ENCODE data around the gene GP5.

GP5 gene

DNA sequence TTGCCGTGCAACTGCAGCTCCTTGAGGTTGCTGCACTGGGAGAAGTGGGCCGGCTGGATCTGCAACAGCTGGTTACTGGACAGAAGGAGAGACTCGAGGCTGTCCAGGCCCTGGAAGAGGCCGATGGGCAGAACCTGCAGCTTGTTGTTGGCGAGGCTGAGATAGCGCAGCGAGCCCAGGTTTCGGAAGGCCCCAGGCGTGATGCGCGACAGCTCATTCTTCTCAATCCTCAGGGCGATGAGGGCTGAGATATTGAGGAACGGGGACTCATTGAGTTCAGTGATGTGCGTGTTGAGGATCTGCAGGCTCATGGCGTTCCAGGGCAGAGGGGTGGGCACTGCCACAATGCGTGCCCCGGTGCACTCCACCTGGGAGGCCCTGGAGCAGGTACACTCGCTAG, 38.5 kb downstream of the GP5 start:
- no peak for DNase-seq (ENCODE audit: extremely low read depth, low read depth)
- no peak overlapping the region for H3K4me3 ChIP-seq (replicated peaks; ENCODE audit: low read depth, low read length)
- TF ChIP-seq, protein P1, sequence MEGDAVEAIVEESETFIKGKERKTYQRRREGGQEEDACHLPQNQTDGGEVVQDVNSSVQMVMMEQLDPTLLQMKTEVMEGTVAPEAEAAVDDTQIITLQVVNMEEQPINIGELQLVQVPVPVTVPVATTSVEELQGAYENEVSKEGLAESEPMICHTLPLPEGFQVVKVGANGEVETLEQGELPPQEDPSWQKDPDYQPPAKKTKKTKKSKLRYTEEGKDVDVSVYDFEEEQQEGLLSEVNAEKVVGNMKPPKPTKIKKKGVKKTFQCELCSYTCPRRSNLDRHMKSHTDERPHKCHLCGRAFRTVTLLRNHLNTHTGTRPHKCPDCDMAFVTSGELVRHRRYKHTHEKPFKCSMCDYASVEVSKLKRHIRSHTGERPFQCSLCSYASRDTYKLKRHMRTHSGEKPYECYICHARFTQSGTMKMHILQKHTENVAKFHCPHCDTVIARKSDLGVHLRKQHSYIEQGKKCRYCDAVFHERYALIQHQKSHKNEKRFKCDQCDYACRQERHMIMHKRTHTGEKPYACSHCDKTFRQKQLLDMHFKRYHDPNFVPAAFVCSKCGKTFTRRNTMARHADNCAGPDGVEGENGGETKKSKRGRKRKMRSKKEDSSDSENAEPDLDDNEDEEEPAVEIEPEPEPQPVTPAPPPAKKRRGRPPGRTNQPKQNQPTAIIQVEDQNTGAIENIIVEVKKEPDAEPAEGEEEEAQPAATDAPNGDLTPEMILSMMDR (IDR thresholded peaks at IDR 0.05; ENCODE audit: low read depth, low read length, missing control alignments): no peak

DNA sequence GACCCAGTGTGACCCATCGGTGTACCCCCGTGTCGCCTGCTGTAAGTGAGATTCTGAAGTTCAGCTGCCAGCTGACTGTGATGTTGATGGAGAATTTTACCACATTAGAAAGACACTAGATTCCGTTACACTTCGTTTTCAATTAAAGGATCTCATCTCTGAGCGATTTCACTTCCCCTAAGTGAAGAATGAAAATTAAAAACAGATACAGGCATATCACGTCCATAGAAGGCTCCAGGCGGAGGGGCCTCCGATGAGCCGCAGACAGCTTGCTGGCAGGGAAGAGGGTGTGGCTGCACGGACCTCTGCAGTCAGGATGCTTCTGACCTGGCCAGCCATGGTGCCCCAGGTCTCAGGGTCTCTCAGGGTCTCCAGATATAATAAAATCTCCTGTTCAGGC, 41.4 kb downstream of the GP5 start:
- DNase-seq (ENCODE audit: extremely low read depth, low read depth): no peak
- TF ChIP-seq, protein P1 (IDR thresholded peaks at IDR 0.05; ENCODE audit: low read depth, low read length, missing control alignments): no peak
- H3K4me3 ChIP-seq (replicated peaks; ENCODE audit: low read depth, low read length): no peak overlapping the region

DNA sequence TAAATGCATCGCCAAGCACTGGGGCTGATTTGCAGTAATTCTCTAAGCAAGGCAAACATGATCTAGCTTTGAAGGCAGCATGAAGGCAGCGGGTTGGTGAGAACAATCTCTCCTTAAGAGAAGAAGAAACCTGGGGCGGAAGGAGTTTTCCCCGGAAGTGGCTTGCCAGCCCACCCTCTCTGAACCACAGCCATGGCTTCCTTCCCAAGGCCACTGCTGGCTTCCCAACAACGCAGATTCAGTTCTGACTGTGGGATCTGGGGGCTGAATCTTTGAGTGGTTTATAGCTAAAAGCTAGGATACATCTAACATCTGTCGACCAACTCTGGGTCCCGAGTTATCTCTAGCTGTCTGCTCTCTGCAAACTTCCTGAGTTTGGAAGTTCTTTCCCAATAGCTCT, 43.7 kb downstream of the GP5 start:
- H3K4me3 ChIP-seq (replicated peaks; ENCODE audit: low read depth, low read length): no peak overlapping the region
- DNase-seq (ENCODE audit: extremely low read depth, low read depth): no peak
- TF ChIP-seq, protein P1 (IDR thresholded peaks at IDR 0.05; ENCODE audit: low read depth, low read length, missing control alignments): no peak

DNA sequence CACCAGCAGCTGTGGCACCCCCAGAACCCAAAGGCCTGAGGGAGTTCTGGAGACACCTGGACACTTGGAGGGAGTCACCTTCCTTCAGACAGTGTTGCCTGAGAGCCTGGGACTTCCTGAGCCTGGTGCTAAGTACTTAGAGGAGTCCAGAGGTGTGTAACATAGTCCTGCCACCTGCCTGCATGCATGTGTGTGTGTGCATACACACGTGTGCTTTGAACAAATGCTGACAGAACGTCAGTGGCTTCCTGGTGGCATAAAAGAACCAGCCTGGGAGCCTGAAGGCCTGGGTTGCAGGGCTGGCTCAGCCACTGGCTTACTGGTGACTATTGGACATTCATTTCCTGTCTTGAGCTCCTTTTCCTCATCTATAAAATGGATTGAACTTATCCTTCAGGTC, 44.8 kb downstream of the GP5 start:
- TF ChIP-seq, protein P1 (IDR thresholded peaks at IDR 0.05; ENCODE audit: low read depth, low read length, missing control alignments): no peak
- H3K4me3 ChIP-seq (replicated peaks; ENCODE audit: low read depth, low read length): no peak overlapping the region
- DNase-seq (ENCODE audit: extremely low read depth, low read depth): no peak

DNA sequence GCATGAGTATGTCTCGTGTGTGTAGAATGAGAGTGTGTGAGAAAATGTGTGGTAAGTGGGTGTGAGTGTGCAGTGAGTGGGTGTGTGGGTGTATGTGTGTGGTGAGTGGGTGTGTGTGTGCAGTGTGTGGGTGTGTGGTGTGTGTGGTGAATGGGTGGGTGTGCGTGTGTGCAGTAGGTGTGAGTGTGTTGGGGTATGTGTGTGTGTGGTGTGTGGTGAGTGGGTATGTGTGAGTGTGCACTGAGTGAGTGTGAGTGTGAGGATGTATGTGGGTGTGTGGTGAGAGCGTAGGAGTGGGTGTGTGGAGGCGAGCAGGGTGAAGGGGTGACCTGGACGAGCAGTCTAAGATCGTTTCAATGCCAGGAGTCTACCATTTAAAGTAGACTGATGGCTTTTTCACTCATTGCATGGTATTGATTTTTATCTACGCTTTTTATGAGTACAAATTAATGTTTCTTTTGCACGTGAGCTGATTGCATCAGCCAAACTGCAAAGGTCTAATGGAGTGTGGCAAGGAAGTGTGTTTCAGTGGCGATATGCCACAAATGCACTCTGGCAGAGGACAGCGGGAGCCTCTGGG, 46.3 kb downstream of the GP5 start:
- H3K4me3 ChIP-seq (replicated peaks; ENCODE audit: low read depth, low read length): no peak overlapping the region
- DNase-seq (ENCODE audit: extremely low read depth, low read depth): no peak
- TF ChIP-seq, protein P1 (IDR thresholded peaks at IDR 0.05; ENCODE audit: low read depth, low read length, missing control alignments): no peak

DNA sequence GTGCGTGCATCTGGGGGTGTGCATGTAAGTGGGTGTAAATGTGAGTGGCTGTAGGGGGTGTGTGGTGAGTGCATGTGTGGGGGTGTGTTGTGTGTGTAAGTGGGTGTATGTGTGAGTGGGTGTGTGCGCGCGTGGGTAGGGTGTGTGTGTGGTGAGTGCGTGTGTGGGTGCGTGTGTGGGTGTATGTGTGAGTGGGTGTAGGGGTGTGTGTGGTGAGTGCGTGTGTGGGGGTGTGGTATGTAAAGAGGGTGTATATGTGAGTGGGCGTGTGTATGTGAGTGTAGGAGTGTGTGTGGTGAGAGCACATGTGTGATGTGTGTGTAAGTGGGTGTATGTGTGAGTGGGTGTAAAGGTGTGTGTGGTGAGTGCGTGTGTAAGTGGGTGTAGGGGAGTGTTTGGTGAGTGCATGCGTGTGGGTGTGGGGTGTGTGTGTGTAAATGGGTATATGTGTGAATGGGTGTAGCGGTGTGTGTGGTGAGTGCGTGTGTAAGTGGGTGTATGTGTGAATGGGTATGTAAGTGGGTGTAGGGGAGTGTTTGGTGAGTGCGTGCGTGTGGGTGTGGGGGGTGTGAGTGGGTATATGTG, 47.0 kb downstream of the GP5 start:
- no peak for DNase-seq (ENCODE audit: extremely low read depth, low read depth)
- TF ChIP-seq, protein P1 (IDR thresholded peaks at IDR 0.05; ENCODE audit: low read depth, low read length, missing control alignments): no peak
- no peak overlapping the region for H3K4me3 ChIP-seq (replicated peaks; ENCODE audit: low read depth, low read length)

All from HFF-Myc (cell line).